CD4-positive, alpha-beta T cell treated with Interleukin-21 for 1 hour (primary cell): ENCODE measurements around the gene IGSF6.
A peak's percentile ranks its signal among the peaks of the same experiment; 100 is the strongest.
"Not testable (repeated sequence)": the region's sequence is repeated elsewhere in the genome, so short reads cannot be mapped to it uniquely, and the experiment has no call there.

ENCODE experiments used
- DNase-seq: peaks from one replicate; pipeline ENCODE4 v3.0.0-alpha.2; 2020

The IGSF6 gene

GRCh38 chr16:21651515-21651914 is 893 bp downstream of the IGSF6 start:
- no peak for DNase-seq

GRCh38 chr16:21650521-21650920 is 1.9 kb downstream of the IGSF6 start:
- no peak for DNase-seq

GRCh38 chr16:21649826-21650406 is 2.5 kb downstream of the IGSF6 start:
- not testable (repeated sequence) for DNase-seq

- no peak for DNase-seq
These were observed 4.7 kb downstream of the IGSF6 start for GRCh38 chr16:21647562-21648164.

GRCh38 chr16:21646721-21647561 is 5.5 kb downstream of the IGSF6 start:
- DNase-seq: peak; percentile 80

- DNase-seq: no peak
These were observed 6.3 kb downstream of the IGSF6 start for GRCh38 chr16:21646091-21646490.

GRCh38 chr16:21645261-21645721 is 7.1 kb downstream of the IGSF6 start:
- peak; percentile 72 for DNase-seq

GRCh38 chr16:21644674-21645073 is 7.7 kb downstream of the IGSF6 start:
- no peak for DNase-seq

- no peak for DNase-seq
These were observed 8.6 kb downstream of the IGSF6 start for GRCh38 chr16:21643785-21644184.

- no peak for DNase-seq
These were observed 9.5 kb downstream of the IGSF6 start for GRCh38 chr16:21642861-21643260.

- DNase-seq: no peak
These were observed 10.5 kb downstream of the IGSF6 start for GRCh38 chr16:21641916-21642315.

- no peak for DNase-seq
These were observed 12.9 kb downstream of the IGSF6 start for GRCh38 chr16:21639493-21639892.

- peak; percentile 38 for DNase-seq
These were observed 13.8 kb downstream of the IGSF6 start for GRCh38 chr16:21638573-21638975.

- no peak for DNase-seq
These were observed 15.1 kb downstream of the IGSF6 start for GRCh38 chr16:21637032-21637968.

- not testable (repeated sequence) for DNase-seq
These were observed 16.7 kb downstream of the IGSF6 start for GRCh38 chr16:21635694-21636093.

GRCh38 chr16:21634216-21634615 is 18.2 kb downstream of the IGSF6 start:
- no peak for DNase-seq

GRCh38 chr16:21631951-21632575 is 20.3 kb downstream of the IGSF6 start:
- DNase-seq: not testable (repeated sequence)

- not testable (repeated sequence) for DNase-seq
These were observed 21.0 kb downstream of the IGSF6 start for GRCh38 chr16:21631376-21631775.

GRCh38 chr16:21630866-21631265 is 21.5 kb downstream of the IGSF6 start:
- DNase-seq: not testable (repeated sequence)

- not testable (repeated sequence) for DNase-seq
These were observed 22.5 kb downstream of the IGSF6 start for GRCh38 chr16:21629616-21630539.

- DNase-seq: no peak
These were observed 23.6 kb downstream of the IGSF6 start for GRCh38 chr16:21628772-21629171.
